SIG-M5 treated with dmso at 0.1 percent for 504 hours (cell line): ENCODE measurements around the gene VMO1.
A peak's percentile ranks its signal among the peaks of the same experiment; 100 is the strongest.

Experiments
- DNase-seq: peaks from one replicate; lab custom pipeline; 2025; ENCODE audit not compliant: unreplicated experiment; lab: John Stamatoyannopoulos, UW

VMO1 gene

DNA sequence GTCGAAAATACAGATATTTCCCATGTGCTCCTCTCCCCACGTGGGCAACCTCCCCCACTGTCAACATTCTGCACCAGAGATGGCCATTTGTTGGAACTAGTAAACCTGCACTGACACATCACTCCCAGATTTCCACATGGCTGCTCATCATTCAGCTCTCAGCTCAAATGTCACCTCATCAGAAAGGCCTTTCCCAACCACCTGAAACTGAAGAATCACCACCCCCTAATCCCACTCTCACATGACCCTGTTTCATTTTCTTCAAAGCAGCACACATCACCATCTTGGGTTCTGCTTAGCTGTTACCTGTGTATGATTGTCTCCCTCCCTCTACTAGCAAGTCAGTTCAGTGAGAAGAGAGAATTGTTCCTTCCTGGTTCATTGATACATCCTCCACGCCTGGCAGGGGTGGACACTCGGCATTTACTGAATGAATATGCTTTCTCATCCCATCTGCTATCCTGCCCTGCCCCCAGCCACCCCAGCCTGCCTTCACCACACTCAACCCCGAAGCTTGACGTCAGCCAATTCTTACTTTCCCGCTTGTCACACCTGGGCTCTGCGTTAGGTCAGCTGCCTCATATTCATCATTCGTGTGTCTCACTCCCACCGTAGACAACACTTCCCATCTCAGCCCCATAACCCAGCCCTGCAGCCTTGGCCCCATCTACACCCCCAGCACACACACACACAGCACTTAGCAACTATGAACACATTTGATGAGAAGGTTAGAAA, 14.5 kb upstream of the VMO1 start:
- DNase-seq = no peak

DNA sequence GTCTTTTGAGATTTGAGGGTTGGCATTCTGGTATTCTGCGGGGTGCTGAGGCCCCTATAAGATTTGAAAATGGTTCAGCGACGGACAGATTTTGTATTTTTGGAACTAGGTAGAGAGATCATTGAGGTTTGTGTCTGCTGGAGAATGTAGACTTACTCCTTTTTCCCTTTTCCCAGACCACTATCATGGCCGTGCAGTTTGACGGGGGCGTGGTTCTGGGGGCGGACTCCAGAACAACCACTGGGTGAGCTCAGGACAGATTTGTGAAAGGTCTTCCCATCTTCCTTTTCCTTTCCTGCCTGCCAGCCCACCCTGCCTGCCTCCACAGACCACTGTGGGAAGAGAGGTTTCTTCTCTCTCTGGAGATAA, 10.4 kb upstream of the VMO1 start:
- DNase-seq = no peak

DNA sequence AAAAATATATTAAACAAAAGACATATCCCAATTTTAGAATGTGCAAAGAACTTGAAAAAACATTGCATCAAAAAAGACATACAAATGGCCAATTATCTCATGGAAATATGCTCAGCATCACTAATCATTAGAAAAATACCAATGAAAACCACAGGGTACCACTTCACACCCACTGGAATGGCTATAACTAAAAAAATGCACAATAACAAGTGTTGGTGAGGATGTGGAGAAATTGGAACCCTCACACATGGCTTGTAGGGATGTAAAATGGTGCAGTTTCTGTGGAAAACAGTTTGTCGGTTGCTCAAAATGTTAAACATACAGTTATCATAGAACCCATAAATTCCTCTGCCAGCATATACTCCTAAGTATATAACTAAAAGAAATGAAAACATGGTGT, 9.0 kb upstream of the VMO1 start:
- DNase-seq = no peak

DNA sequence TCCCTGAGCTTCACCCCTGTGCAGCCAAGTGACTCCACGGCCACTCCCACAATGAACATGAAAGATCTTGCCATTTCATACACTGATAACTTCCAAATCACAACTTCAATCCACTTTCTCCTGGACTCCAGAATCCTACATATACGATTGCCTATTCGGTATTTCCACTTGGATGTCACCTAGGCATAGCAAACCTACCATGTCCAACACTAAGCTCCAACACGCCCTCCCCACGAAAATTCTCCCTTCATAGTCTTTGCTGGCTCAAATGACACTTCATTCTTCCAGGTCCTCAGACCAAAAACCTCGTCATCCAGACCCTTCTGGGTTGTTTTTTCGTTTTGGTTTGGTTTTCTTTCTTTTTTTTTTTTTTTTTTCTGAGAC, 4.5 kb upstream of the VMO1 start:
- DNase-seq = no peak

DNA sequence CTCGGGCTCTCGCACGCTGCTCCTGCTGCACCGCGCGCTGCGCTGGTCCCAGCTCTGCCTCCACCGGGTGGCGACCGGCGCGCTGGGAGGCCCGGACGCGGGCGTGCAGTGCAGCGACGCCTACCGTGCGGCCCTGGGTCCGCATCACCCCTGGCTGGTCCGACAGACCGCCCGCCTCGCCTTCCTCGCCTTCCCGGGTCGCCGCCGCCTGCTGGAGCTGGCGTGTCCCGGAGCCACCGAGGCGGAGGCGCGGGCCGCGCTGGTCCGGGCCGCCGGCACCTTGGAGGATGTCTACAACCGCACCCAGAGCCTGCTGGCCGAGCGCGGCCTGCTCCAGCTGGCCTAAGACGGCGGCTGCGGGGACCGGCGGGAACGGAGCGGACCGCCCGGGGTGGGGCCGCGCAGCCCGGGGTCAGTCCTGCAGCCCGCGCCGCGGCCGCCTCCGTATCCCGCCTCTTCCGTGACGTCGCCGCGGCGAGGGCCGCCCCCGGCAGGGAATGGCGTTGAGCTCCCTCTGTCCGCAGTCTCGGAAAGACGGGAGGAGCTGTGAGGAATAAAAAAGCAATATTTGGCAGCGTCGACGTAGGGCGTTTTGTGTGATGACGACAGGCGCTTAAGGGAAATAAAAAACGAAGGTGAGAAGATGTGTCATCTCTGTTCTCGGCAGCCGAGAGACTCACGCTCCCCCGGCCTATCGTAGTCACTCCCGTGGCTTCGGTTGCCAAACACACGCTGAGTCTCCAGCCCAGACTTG, 4.0 kb upstream of the VMO1 start:
- DNase-seq = peak; percentile 64

DNA sequence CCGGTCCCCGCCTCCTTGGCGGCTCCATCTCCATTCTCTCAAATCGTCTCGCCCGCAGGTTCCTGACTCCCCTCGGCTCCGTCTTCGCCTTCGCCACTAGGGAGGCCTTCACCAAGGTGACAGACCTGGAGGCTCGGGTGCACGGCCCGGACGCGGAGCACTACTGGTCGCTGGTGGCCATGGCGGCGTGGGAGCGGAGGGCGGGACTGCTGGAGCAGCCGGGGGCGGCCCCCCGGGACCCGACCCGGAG, 3.5 kb upstream of the VMO1 start:
- peak; percentile 64 for DNase-seq

DNA sequence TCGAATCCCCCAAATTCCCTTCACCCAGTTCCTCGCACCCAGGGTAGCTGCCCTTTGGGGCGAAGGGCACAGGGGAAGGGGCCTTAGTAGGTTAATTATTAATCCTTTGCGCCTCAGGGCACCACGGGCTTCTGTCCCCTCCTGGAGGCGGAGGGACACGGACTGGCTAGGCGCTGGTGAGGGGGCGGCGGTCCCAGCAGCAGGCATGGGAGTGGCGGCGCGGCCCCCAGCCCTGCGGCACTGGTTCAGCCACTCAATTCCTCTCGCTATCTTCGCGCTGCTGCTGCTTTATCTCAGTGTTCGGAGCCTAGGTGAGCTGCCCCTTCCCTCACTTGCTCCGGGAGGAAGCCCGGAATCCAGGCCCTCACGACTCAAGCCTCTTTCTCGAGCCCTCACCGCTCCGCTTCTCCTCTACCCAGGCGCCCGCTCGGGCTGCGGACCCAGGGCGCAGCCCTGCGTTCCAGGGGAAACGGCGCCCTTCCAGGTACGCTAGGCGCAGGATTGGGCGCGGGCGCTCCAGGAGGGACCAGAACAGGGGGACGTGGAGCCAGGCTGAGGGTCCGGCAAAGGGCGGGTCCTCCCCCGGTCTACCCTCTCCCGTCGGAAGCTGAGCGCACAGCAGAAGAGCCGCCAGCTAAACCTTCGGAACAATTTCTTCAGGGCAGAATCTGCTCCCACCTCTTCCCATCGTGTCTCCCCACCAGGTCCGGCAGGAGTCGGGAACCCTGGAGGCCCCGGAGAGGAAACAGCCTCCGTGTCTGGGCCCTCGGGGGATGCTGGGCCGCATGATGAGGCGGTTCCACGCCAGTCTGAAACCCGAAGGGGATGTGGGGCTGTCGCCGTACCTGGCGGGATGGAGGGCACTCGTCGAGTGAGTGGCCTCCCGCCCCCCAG, 2.9 kb upstream of the VMO1 start, which contains the start of gene GLTPD2:
Gene GLTPD2, plus strand, starts transcription at position 158 of the 894 bp plus-strand sequence. Its CDS starts 48 bp downstream, at position 206.
- no peak for DNase-seq

DNA sequence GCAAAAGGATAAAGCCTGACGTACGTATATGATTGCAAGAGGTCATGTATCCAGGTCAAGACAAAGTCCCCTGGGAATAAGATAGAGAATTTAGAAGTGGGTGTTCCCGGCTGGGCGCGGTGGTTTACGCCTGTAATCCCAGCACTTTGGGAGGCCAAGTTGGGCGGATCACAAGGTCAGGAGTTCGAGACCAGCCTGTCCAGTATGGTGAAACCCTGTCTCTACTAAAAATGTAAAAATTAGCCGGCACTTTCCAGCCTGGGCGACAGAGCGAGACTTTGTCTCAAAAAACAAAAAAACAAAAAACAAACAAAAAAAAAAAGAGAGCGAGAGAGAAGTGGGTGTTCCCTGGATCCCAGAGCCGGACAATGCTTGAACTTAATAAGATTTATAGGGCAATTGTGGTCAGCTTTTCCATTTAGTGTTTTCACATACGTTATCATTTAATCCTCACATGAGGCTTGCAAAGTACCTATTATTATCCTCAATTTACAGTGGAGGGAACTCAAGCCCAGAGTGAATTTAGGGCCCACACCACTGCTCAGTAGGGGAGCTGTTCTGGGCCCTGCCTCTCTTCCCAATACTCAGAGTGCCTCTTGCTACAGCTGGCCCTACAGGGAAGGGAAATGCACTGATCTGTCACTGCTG, 2.1 kb upstream of the VMO1 start:
- no peak for DNase-seq

DNA sequence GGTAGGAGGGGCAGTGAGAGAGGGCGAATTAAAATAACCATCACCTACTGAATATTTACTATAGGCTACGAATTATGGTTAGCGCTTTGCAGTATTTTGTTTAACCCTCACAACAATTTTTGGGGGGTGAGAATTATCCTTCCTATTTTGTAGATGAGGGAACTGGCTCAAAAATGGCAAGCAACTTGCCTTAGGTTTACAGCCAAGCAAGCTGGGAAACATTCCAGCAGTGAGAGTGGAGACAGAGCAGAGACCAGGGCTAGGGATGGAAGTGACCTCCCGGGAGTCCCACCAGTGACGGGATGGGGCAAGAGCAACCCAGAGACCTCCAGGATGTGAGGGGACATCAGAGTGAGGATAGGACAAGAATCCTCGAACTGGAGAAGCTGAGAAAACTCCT, 352 bp upstream of the VMO1 start:
- DNase-seq = no peak

DNA sequence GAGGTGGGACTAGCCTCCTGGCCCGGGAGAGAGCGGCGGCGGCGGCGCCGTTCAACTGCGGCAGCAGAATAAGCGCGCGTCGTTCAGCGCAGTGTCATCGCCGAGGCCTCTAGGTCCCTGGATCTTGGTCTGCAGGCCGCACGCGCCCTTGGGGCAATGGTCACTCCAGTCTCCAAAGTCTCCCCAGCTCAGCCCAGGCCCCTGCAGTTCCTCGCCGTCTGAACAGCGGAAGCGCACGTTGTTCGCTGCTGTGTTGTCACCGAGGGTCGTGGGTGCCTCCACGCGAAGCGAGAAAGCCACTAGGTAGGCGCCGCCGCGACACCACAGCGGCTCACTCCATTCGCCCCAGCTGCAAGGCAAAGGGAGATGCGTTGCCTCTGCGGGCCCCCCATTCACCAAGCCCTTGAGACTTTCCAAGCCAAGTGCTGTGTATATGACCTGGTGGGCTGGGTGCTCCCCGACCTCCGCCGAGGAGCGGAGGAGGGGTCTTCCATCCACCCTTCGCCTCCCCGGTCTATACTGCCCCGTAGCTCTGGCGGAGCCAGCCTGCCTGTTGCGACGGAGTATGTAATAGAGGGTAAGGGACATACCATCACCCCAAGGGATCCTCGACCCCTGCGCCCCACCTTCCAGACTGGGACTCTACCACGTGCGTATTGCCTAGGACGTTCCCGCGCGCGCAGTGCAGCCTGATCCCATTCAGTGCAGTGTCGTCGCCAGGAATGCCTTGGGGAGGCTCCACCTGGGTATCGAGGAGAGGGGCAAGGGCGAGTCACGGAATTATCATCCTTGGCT, 656 bp downstream of the VMO1 start:
- no peak for DNase-seq

DNA sequence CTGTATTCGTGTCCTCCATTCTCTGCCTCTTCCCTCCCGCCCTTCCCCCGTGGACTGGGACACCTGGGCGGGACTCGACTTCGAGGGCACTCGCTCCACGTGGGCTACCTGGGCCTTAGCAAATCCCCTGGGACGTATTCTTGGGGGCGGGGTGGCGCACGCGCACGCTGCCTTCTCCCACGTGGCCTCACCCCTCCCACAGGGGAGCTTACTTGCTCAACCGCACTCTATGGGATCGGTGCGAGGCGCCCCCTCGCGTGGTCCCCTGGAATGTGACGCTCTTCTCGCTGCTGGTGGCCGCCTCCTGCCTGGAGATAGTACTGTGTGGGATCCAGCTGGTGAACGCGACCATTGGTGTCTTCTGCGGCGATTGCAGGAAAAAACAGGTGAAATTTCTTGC, 3.5 kb downstream of the VMO1 start:
- DNase-seq = no peak

DNA sequence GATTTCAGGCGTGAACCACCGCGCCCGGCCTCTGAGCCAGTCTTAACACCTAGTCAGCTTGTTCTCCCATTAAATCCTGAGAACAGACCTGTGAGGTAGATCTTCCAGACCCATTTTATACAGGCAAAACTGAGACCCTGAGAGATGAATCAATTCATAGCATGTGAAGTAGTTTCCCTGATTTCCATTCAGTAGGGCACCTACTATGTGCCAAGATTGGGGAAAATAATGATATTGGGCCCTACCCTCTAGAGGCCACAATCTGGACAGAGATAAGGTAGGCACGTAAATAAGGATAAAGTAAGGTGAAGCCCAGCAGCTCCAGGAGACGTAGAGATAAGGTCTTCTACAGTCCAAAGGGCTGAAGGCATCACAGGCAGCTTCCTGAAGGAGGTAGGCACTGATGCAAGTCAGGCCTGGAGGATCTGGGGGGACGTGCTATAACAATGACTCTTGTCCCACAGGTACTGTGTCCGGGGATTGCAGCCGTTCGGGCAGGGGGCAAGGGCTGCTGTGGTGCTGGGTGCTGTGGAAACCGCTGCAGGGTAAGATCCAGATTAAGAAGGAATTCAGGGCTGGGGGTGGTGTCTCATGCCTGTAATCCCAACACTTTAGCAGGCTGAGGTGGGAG, 5.7 kb downstream of the VMO1 start:
- no peak for DNase-seq

DNA sequence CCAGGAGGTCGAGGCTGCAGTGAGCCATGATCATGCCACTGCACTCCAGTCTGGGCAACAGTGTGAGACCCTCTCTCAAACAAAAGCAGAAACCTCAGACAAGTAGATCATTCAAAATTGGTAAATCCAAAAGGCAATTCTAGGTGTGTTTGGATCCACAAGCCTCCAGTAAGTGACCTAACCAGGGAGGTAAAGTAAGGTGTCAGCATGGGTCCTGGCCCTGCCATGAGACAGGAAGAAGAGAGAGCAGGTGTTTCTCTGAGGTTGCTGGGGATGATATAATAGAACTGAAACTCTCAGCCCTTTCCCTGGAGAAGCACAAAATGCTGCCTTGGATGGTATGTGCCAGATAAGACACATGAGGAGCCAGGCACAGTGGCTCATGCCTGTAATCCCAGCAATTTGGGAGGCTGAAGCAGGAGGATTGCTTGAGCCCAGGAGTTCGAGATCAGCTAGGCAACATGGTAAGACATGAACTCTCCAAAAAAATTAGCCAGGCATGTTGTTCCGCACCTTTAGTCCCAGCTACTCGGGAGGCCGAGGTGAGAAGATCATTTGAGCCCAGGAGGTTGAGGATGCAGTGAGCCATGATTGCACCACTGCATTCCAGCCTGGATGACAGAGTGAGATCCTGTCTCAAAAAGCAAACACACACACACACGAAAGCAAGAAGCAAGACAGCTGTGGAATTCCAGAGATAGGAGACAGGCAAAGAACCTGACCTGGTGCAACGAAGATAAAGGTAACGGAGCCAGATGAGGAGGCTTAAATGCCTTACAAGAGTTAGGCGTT, 8.0 kb downstream of the VMO1 start:
- no peak for DNase-seq

DNA sequence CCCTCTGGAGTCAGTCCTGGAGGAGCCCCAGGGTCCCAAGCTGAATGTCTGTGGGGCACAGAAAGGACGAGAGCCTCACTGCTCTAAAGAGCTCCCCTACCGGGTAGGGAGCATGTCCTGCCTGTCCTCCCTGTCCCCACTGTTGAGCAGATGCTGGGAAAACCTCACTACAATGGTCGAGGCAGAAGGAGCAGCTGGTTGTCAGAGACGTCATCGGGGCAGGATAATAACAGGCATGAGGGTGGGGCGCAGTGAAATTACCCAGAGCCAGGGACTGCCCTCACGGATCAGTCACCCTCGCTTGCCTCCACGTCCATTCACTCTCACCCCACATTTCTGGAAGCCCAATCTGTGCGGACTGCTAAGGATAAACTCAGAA, 13.9 kb downstream of the VMO1 start:
- DNase-seq = no peak

DNA sequence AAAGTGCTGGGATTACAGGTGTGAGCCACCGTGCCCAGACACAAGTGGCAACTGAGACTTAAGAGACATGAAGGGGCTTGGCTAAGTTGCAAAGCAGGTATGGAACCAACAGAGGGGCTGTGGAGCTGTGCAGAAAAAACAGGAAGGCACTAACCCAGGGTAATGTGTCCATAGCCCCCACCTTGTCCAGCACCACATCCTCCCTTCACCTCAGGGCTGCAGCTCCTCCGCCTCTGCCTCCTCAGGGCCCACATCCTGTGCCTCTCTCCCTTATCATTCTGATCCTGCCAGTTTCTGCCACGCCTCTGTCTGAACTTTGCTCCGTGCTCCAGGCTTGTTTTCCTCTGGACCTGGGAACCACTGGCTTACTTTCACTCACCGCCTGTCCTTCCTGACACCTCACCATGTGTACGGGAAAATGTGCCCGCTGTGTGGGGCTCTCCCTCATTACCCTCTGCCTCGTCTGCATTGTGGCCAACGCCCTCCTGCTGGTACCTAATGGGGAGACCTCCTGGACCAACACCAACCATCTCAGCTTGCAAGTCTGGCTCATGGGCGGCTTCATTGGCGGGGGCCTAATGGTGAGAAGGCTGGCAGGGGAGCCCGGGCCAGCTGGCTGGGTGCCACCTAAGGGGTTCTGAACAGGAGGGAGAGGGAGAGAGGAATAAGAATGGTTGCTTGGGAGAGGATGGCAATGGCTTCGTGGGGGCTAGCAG, 14.5 kb downstream of the VMO1 start, which contains the start of gene TM4SF5:
Gene TM4SF5, plus strand, starts transcription at position 368 of the 716 bp plus-strand sequence. Its CDS starts 37 bp downstream, at position 405.
- no peak for DNase-seq

DNA sequence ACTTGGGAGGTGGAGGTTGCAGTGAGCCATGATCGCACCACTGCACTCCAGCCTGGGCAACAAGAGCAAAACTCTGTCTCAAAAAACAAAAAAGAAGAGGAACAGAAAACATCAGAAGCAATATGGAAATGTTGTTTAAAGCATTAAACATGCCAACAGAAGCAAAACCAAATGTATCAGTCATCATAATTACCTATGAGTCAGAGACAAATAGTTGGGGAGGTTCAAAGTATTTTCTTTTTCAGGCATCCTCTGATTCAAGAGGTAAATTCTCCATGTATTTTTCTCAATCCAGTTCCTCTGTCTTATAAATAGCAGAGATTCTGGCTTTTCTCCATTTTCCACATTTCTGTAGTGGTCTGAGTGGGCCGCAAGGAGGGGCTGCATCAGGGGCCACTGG, 16.5 kb downstream of the VMO1 start:
- DNase-seq = no peak

DNA sequence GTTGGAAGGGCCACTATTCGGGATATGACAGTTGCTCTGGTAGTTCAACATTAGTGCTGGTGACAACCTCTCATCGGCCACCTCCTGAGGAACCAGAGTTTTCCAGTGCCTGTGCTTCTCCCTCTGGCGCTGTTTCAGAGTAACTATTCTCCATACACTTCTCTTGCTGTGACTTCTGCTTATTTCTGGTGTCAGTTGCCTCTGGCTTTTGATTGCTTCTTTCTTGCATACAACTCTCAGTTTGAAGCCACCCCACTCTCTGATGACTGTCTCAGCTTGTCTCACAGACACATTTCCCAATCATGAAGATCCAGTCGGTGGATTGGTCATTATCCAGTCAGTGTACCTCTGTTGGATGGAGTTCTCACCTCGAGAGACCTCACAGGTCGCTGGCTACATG, 17.9 kb downstream of the VMO1 start:
- peak; percentile 17 for DNase-seq

DNA sequence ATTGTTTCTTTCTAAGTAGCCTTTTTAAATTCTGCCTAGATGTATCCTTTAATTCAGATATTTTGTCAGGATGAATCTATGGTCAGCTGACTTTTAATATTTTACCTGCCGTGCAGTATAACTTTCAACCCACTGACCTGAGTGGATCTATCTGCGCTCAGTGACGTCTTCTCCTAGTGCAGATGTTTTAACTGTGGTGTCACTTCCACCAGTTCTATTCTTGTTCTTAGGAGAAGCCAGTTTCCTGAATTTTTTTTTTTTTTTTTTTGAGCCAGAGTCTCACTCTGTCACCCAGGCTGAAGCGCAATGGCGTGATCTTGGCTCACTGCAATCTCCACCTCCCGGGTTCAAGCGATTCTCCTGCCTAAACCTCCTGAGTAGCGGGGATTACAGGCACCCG, 19.4 kb downstream of the VMO1 start:
- DNase-seq = no peak

DNA sequence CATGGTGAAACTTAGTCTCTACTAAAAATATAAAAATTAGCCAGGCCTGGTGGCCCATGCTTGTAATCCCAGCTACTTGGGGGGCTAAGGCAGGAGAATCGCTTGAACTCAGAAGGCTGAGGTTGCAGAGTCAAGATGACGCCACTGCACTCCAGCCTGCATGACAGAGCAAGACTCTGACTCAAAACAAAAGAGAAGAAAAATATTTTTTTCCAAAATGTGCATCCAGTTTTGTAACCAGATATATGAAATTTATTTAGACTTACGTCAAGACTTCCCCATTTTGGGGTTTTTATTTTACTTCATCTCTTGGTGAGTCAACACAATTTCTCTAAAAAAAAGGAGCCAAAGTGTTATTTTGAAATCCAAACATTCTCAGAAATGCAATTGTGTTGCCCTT, 20.0 kb downstream of the VMO1 start:
- peak; percentile 51 for DNase-seq
